T-cell (primary cell): Measurements from ENCODE around the gene ZBED2. TPM values are rescaled to one million over a fixed set of nuclear protein-coding genes. Genes with fewer than 3 reads are reported as not detected.

Experiments used
- ATAC-seq, 4 experiments: fragments of 200-7000 bp in 3 of 4; fragments of 150-1000 bp in 1 of 4; cut with Tn5 transposase; replicated peaks in 1 of 4; 1 replicate in 3 of 4; 2 replicates in 1 of 4; pipeline ENCODE4 v1.10.0; 2021; ENCODE audit warnings: moderate library complexity in 3 of 4, mild to moderate bottlenecking in 2 of 4, moderate number of reproducible peaks in 1 of 4
- CTCF ChIA-PET, 2 donors: fragments of 300-600 bp; sonication (Branson Sonifier 250); formaldehyde crosslinking; loops; one replicate each; lab custom pipeline; 2022; ENCODE audit warnings: antibody characterized with exemption in 2 of 2; lab: Charles Lee
- POLR2A ChIA-PET, 2 donors: fragments of 300-600 bp; sonication (Branson Sonifier 250); formaldehyde crosslinking; loops; one replicate each; lab custom pipeline; 2022; ENCODE audit warnings: antibody characterized with exemption in 2 of 2; lab: Charles Lee
- DNase-seq, 35 experiments: peaks; one replicate each; pipeline versions ENCODE4 v3.0.0 to v3.0.0-alpha.2; 2013 to 2023
- H3K27ac ChIP-seq: one replicate; pipeline ENCODE4 v1.5.1; 2013; ENCODE audit warnings: low read length
- H3K27me3 ChIP-seq, 2 experiments: replicated peaks in 1 of 2; 1 replicate in 1 of 2; 2 replicates in 1 of 2; pipeline versions ENCODE4 v1.6.1 to v1.7.0; 2013; ENCODE audit warnings: low read length in 1 of 2, mixed read lengths in 1 of 2; ENCODE audit not compliant: control insufficient read depth in 2 of 2, insufficient read depth in 2 of 2; ENCODE audit errors: extremely low read depth in 1 of 2
- H3K36me3 ChIP-seq, 2 donors: 1 replicate in 1 of 2; 2 replicates in 1 of 2; pipeline versions ENCODE4 v1.6.1 to v1.7.0; 2013; ENCODE audit warnings: low read length in 1 of 2; ENCODE audit not compliant: control insufficient read depth in 2 of 2, insufficient read depth in 1 of 2; ENCODE audit errors: extremely low read depth in 1 of 2
- H3K4me1 ChIP-seq, 2 experiments: 1 replicate in 1 of 2; 2 replicates in 1 of 2; pipeline versions ENCODE4 v1.6.1 to v1.7.0; 2013; ENCODE audit warnings: low read length in 2 of 2, mixed read lengths in 1 of 2; ENCODE audit not compliant: insufficient read depth in 2 of 2, control insufficient read depth in 1 of 2; ENCODE audit errors: extremely low read depth in 1 of 2
- H3K4me3 ChIP-seq, 2 donors: 1 replicate in 1 of 2; 2 replicates in 1 of 2; pipeline versions ENCODE4 v1.5.1 to v1.7.0; 2013; ENCODE audit warnings: mild to moderate bottlenecking in 2 of 2, low read length in 1 of 2, moderate library complexity in 1 of 2; ENCODE audit not compliant: control insufficient read depth in 1 of 2; ENCODE audit errors: extremely low read depth in 1 of 2
- H3K9me3 ChIP-seq: 2 replicates; pipeline ENCODE4 v1.7.0; 2013
- H3K27ac Mint-ChIP-seq, 2 donors: one replicate each; pipeline ENCODE4 v1.8.0; 2020 to 2021; ENCODE audit warnings: mild to moderate bottlenecking in 2 of 2, mixed read lengths in 2 of 2
- H3K27me3 Mint-ChIP-seq, 2 donors: one replicate each; pipeline ENCODE4 v1.8.0; 2021 to 2022; ENCODE audit warnings: mixed read lengths in 2 of 2
- H3K36me3 Mint-ChIP-seq: one replicate; pipeline ENCODE4 v1.8.0; 2021; ENCODE audit warnings: mixed read lengths
- H3K4me1 Mint-ChIP-seq, 3 donors: one replicate each; pipeline ENCODE4 v1.8.0; 2020 to 2022; ENCODE audit warnings: mixed read lengths in 3 of 3, mild to moderate bottlenecking in 1 of 3
- H3K4me3 Mint-ChIP-seq, 3 donors: one replicate each; pipeline ENCODE4 v1.8.0; 2020 to 2022; ENCODE audit warnings: mild to moderate bottlenecking in 3 of 3, mixed read lengths in 3 of 3, moderate library complexity in 3 of 3
- H3K9me3 Mint-ChIP-seq, 3 donors: one replicate each; pipeline ENCODE4 v1.8.0; 2020 to 2022; ENCODE audit warnings: mixed read lengths in 3 of 3
- WGBS: methylation state at CpG from one replicate; pipeline ENCODE4 v1.1.5; 2013; ENCODE audit warnings: missing lambda C conversion rate; ENCODE audit not compliant: insufficient coverage; 5-methylcytosine and 5-hydroxymethylcytosine counted together
- total RNA-seq, 35 experiments: library from RNA in 6 of 35; stranded (reverse) in 6 of 35; fragments of 120-200 nt in 1 of 35; gene quantifications; one replicate each; pipeline versions ENCODE4 v1.2.1 to v1.2.4 and lab custom pipeline; 2013 to 2026

The ZBED2 gene
- total RNA-seq, 5 donors from 2014 or later (not counting 1 experiment from before 2014, with no cell fraction given) = 0.35 to 0.82 (median 0.73) TPM; not detected in 2

- POLR2A ChIA-PET = no interaction called here
These were observed 5.6 kb downstream of the ZBED2 start for GRCh38 chr3:111589303-111590142.

GRCh38 chr3:111588527-111588926 lies 6.6 kb downstream of the ZBED2 start:
- H3K4me1 Mint-ChIP-seq = peaks cover 40 to 45% (median 40%) of the 10 kb centered on the region in 3 donors
- H3K27me3 ChIP-seq = no peaks in the 10 kb centered on the region
- H3K4me1 ChIP-seq = peaks cover 0 to 5% of the 10 kb centered on the region in 2 experiments
- H3K27ac Mint-ChIP-seq = peak overlapping the region in 1 of 2 donors; percentile 44
- H3K9me3 ChIP-seq = no peaks in the 10 kb centered on the region
- H3K9me3 Mint-ChIP-seq = no peaks in the 10 kb centered on the region
- ATAC-seq = no peak
- CTCF ChIA-PET = interaction anchor here (0.6 kb wide), 2 partner anchors 12 to 151 kb away, joined by 3 read pairs; no protein-coding TSS in a partner anchor
- peaks cover 66% of the 10 kb centered on the region for H3K36me3 Mint-ChIP-seq
- H3K27ac ChIP-seq = no peak overlapping the region
- DNase-seq = no peak
- POLR2A ChIA-PET = interaction anchor here in 1 of 2 donors (0.6 kb wide), 1 partner anchor 22 kb away, joined by 4 read pairs; no protein-coding TSS in a partner anchor
- H3K27me3 Mint-ChIP-seq = no peaks in the 10 kb centered on the region
- H3K36me3 ChIP-seq = peaks cover 2 to 88% of the 10 kb centered on the region in 2 donors
- H3K4me3 Mint-ChIP-seq = no peak overlapping the region
- H3K4me3 ChIP-seq = no peak overlapping the region

More at GRCh38 chr3:111589303-111590142, 5.6 kb downstream of the ZBED2 start:
- no peaks in the 10 kb centered on the region for H3K9me3 ChIP-seq
- peaks cover 2 to 82% of the 10 kb centered on the region in 2 donors for H3K36me3 ChIP-seq
- no CpG with 5 or more reads among the region's 2 CpGs for WGBS
- H3K27me3 ChIP-seq = no peaks in the 10 kb centered on the region
- CTCF ChIA-PET = interaction anchor here in 1 of 2 donors (0.8 kb wide), 1 partner anchor 12 kb away, joined by 3 read pairs; no protein-coding TSS in a partner anchor
- no peaks in the 10 kb centered on the region for H3K27me3 Mint-ChIP-seq
- H3K36me3 Mint-ChIP-seq = peaks cover 66% of the 10 kb centered on the region
- peaks cover 43 to 51% (median 45%) of the 10 kb centered on the region in 3 donors for H3K4me1 Mint-ChIP-seq
- DNase-seq = no peak
- H3K9me3 Mint-ChIP-seq = no peaks in the 10 kb centered on the region
- H3K4me3 Mint-ChIP-seq = no peak overlapping the region
- peaks cover 0 to 10% of the 10 kb centered on the region in 2 experiments for H3K4me1 ChIP-seq
- H3K4me3 ChIP-seq = no peak overlapping the region
- no peak overlapping the region for H3K27ac Mint-ChIP-seq
- ATAC-seq = no peak
- no peak overlapping the region for H3K27ac ChIP-seq

GRCh38 chr3:111585217-111585616 lies 9.9 kb downstream of the ZBED2 start:
- H3K9me3 ChIP-seq = no peaks in the 10 kb centered on the region
- POLR2A ChIA-PET = no interaction called here
- no peak overlapping the region for H3K27ac ChIP-seq
- H3K4me3 ChIP-seq = no peak overlapping the region
- no peaks in the 10 kb centered on the region for H3K27me3 ChIP-seq
- no peak for DNase-seq
- Mint-ChIP-seq H3K4me1 (peaks cover 44 to 55% (median 47%) of the 10 kb centered on the region in 3 donors), H3K27ac (no peak overlapping the region), H3K27me3 (no peaks in the 10 kb centered on the region), H3K4me3 (no peak overlapping the region), H3K9me3 (no peaks in the 10 kb centered on the region), H3K36me3 (peaks cover 82% of the 10 kb centered on the region)
- WGBS = no CpG with 5 or more reads among the region's 1 CpG
- no peak for ATAC-seq
- peaks cover 1 to 80% of the 10 kb centered on the region in 2 donors for H3K36me3 ChIP-seq
- no peaks in the 10 kb centered on the region for H3K4me1 ChIP-seq
- CTCF ChIA-PET = interaction anchor here in 1 of 2 donors (0.5 kb wide), 1 partner anchor 159 kb away, joined by 10 read pairs; no protein-coding TSS in a partner anchor

GRCh38 chr3:111584744-111585143 lies 10.4 kb downstream of the ZBED2 start:
- ChIA-PET CTCF (no interaction called here), POLR2A (no interaction called here)
- Histone ChIP-seq H3K4me3 (no peak overlapping the region), H3K27me3 (no peaks in the 10 kb centered on the region), H3K27ac (no peak overlapping the region), H3K36me3 (peaks cover 0 to 80% of the 10 kb centered on the region in 2 donors), H3K4me1 (no peaks in the 10 kb centered on the region), H3K9me3 (no peaks in the 10 kb centered on the region)
- Mint-ChIP-seq H3K27me3 (no peaks in the 10 kb centered on the region), H3K9me3 (no peaks in the 10 kb centered on the region), H3K27ac (no peak overlapping the region), H3K4me1 (peaks cover 46 to 59% (median 49%) of the 10 kb centered on the region in 3 donors), H3K36me3 (peaks cover 83% of the 10 kb centered on the region), H3K4me3 (no peak overlapping the region)
- DNase-seq = no peak
- no peak for ATAC-seq
- WGBS = 83% methylated on average over 1 of the region's 1 CpG

GRCh38 chr3:111582120-111582474 lies 13.0 kb downstream of the ZBED2 start:
- H3K36me3 Mint-ChIP-seq = peaks cover 84% of the 10 kb centered on the region
- Histone ChIP-seq H3K27ac (no peak overlapping the region), H3K9me3 (no peaks in the 10 kb centered on the region), H3K4me1 (no peaks in the 10 kb centered on the region), H3K27me3 (no peaks in the 10 kb centered on the region), H3K4me3 (no peak overlapping the region), H3K36me3 (peaks cover 0 to 88% of the 10 kb centered on the region in 2 donors)
- no peak overlapping the region for H3K4me3 Mint-ChIP-seq
- POLR2A ChIA-PET = no interaction called here
- H3K4me1 Mint-ChIP-seq = peaks cover 58 to 59% (median 59%) of the 10 kb centered on the region in 3 donors
- CTCF ChIA-PET = no interaction called here
- no peaks in the 10 kb centered on the region for H3K27me3 Mint-ChIP-seq
- no CpG with 5 or more reads among the region's 1 CpG for WGBS
- DNase-seq (no peak), ATAC-seq (no peak)
- no peaks in the 10 kb centered on the region for H3K9me3 Mint-ChIP-seq
- H3K27ac Mint-ChIP-seq = peak overlapping the region in 1 of 2 donors; percentile 23

GRCh38 chr3:111581403-111582119 lies 13.6 kb downstream of the ZBED2 start:
- no peak overlapping the region for H3K4me3 ChIP-seq
- H3K27ac ChIP-seq = no peak overlapping the region
- no peaks in the 10 kb centered on the region for H3K9me3 Mint-ChIP-seq
- peaks cover 0 to 86% of the 10 kb centered on the region in 2 donors for H3K36me3 ChIP-seq
- CTCF ChIA-PET = no interaction called here
- DNase-seq (no peak), ATAC-seq (no peak)
- 90% methylated on average over 2 of the region's 2 CpGs for WGBS
- H3K27ac Mint-ChIP-seq = peak overlapping the region; percentile 7 to 61
- POLR2A ChIA-PET = no interaction called here
- H3K9me3 ChIP-seq = no peaks in the 10 kb centered on the region
- no peaks in the 10 kb centered on the region for H3K27me3 ChIP-seq
- H3K4me1 ChIP-seq = no peaks in the 10 kb centered on the region
- H3K4me3 Mint-ChIP-seq = no peak overlapping the region
- peaks cover 60 to 64% (median 60%) of the 10 kb centered on the region in 3 donors for H3K4me1 Mint-ChIP-seq
- H3K27me3 Mint-ChIP-seq = no peaks in the 10 kb centered on the region
- H3K36me3 Mint-ChIP-seq = peaks cover 86% of the 10 kb centered on the region
